Naive B cell (primary cell): ENCODE measurements around the gene SGK1. TPM values are rescaled to one million over a fixed set of nuclear protein-coding genes. Genes with fewer than 3 reads are reported as not detected.
"Not testable (repeated sequence)": the region's sequence is repeated elsewhere in the genome, so short reads cannot be mapped to it uniquely, and the experiment has no call there.

Source experiments
- ATAC-seq, 2 donors: fragments of 150-1000 bp; cut with Tn5 transposase; 2 replicates each; pipeline ENCODE4 v1.10.0; 2021; ENCODE audit warnings: low read depth in 2 of 2, mild to moderate bottlenecking in 2 of 2, moderate library complexity in 2 of 2
- DNase-seq: peaks from one replicate; pipeline ENCODE4 v3.0.0; 2022
- H3K27ac Mint-ChIP-seq, 6 donors: one replicate each; pipeline ENCODE4 v1.8.0; 2020 to 2022; ENCODE audit warnings: mild to moderate bottlenecking in 6 of 6, mixed read lengths in 6 of 6, moderate library complexity in 5 of 6, inconsistent platforms in 2 of 6
- H3K27me3 Mint-ChIP-seq, 3 donors: one replicate each; pipeline ENCODE4 v1.8.0; 2021 to 2022; ENCODE audit warnings: mixed read lengths in 3 of 3, mild to moderate bottlenecking in 1 of 3
- H3K36me3 Mint-ChIP-seq, 2 donors: one replicate each; pipeline ENCODE4 v1.8.0; 2020 to 2022; ENCODE audit warnings: mixed read lengths in 2 of 2, inconsistent platforms in 1 of 2, mild to moderate bottlenecking in 1 of 2
- H3K4me1 Mint-ChIP-seq, 3 donors: one replicate each; pipeline ENCODE4 v1.8.0; 2020 to 2022; ENCODE audit warnings: mixed read lengths in 3 of 3, inconsistent platforms in 1 of 3, mild to moderate bottlenecking in 1 of 3, moderate library complexity in 1 of 3
- H3K4me3 Mint-ChIP-seq, 8 donors: one replicate each; pipeline ENCODE4 v1.8.0; 2020 to 2022; ENCODE audit warnings: mild to moderate bottlenecking in 8 of 8, mixed read lengths in 8 of 8, moderate library complexity in 8 of 8, inconsistent platforms in 2 of 8
- H3K9me3 Mint-ChIP-seq, 7 donors: one replicate each; pipeline ENCODE4 v1.8.0; 2020 to 2022; ENCODE audit warnings: mixed read lengths in 7 of 7, mild to moderate bottlenecking in 5 of 7, inconsistent platforms in 2 of 7, moderate library complexity in 1 of 7
- polyA plus RNA-seq, 6 donors: library from polyadenylated mRNA; unstranded; fragments of 300-500 nt; fragmentation: Illumina TruSeq; gene quantifications; one replicate each; pipeline ENCODE4 v1.2.3, GENCODE V29; 2021; ENCODE audit warnings: low read depth in 6 of 6

The SGK1 gene
- polyA plus RNA-seq, 6 donors from 2014 or later: 6.6 to 59.1 (median 24.3) TPM

DNA sequence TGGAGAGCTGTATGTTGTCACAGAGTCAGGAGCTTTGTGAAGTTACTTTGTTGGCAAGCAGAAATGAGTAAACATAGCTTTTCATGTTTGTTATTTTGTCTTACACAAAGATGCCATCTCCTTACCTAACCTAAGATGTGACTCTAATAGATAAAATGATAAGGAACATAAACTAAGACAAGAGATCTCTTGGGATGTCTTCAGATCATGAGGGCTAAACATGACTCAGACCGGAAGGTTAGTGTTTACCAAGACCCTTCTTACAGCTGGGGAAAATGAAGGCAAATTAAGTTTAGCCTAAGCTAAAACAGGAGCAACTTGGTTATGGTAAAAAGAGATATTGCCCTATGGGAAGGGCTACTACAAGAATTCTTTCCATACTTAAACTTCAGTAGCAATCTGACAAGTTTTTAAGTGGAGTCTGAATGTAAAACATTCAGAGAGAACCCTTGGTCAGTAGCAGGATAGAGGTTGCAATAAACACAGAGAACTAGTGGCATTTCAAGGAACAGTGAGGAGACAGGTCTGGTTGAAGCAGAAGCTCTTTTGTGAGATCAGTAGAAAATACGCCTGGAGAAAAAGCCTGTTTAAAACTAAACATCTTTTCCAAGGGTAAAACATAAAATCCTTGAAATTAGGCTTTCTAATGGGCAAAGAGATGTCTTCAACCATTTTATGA is 29.9 kb downstream of the SGK1 start:
- H3K36me3 Mint-ChIP-seq: no peaks in the 10 kb centered on the region
- no peaks in the 10 kb centered on the region for H3K27me3 Mint-ChIP-seq
- no peak for ATAC-seq
- DNase-seq: no peak
- H3K4me1 Mint-ChIP-seq: peaks cover 9 to 15% (median 14%) of the 10 kb centered on the region in 3 donors
- no peak overlapping the region for H3K4me3 Mint-ChIP-seq
- H3K9me3 Mint-ChIP-seq: peaks cover 0 to 4% (median 0%) of the 10 kb centered on the region in 7 donors
- peak overlapping the region in 1 of 6 donors; percentile 18 for H3K27ac Mint-ChIP-seq

DNA sequence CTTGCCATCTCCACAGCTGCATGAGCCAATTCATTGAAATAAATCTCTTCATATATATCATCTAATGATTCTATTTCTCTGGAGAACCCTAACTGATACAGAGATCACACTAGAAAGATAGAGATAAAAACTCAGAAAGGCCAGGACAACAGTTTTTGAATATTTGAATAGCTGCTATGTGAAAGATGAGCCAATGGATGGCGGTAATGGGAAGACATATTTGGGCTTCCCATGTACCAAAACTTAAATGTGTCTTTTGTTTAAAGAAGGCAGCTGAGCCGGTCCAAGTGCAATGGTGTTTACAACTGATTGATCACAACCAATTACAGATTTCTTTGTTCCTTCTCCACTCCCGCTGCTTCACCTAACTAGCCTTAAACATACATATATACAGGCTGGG is 35.1 kb downstream of the SGK1 start:
- no peak for DNase-seq
- peaks cover 0 to under 1% (median under 1%) of the 10 kb centered on the region in 3 donors for H3K4me1 Mint-ChIP-seq
- peaks cover 0 to 4% (median 0%) of the 10 kb centered on the region in 7 donors for H3K9me3 Mint-ChIP-seq
- no peaks in the 10 kb centered on the region for H3K27me3 Mint-ChIP-seq
- no peak overlapping the region for H3K4me3 Mint-ChIP-seq
- no peaks in the 10 kb centered on the region for H3K36me3 Mint-ChIP-seq
- ATAC-seq: no peak
- peak overlapping the region in 1 of 6 donors; percentile 42 for H3K27ac Mint-ChIP-seq

DNA sequence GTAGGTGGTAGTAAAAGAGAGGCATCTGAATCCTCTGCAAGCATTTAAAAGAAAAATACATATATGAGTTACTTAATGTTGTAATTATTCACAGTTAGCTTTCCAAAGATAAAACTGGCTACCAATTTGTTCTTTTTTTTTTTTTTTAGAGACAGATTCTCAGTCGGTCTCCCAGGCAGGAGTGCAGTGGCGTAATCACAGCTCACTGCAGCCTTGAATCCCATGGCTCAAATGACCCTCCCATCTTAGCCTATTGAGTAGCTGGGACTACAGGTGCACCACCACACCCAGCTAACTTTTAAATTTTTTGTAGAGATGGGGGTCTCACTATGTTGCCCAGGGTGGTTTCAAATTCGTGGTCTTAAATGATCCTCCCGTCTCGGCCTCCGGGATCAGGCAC is 36.5 kb downstream of the SGK1 start:
- no peak for ATAC-seq
- Mint-ChIP-seq H3K36me3 (no peaks in the 10 kb centered on the region), H3K27me3 (no peaks in the 10 kb centered on the region), H3K4me1 (peaks cover 0 to 12% (median 0%) of the 10 kb centered on the region in 3 donors), H3K9me3 (peaks cover 0 to 4% (median 0%) of the 10 kb centered on the region in 7 donors), H3K4me3 (no peak overlapping the region), H3K27ac (peak overlapping the region in 1 of 6 donors; percentile 65)
- no peak for DNase-seq

DNA sequence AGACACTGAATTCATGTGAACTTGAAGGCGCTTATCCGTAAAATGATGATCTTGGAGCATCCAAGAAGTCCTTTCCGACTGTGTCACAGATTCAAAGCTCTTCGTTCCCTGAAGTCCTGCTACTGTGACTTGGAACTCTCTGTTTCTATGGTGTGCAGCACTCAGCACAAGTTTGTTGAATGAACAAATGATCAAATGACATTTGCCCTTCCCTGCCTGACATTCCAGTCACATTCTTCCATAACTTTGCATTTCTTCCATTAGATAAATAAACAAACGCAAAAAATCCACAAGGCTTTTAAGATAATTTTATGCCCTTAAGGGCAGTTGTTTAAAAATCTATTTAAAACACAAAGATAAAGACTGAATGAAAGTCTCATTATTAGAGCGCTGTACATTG is 39.9 kb downstream of the SGK1 start:
- Mint-ChIP-seq H3K4me3 (no peak overlapping the region), H3K4me1 (peaks cover 0 to 17% (median 0%) of the 10 kb centered on the region in 3 donors), H3K36me3 (no peaks in the 10 kb centered on the region), H3K27ac (peak overlapping the region in 1 of 6 donors; percentile 64), H3K27me3 (no peaks in the 10 kb centered on the region), H3K9me3 (no peaks in the 10 kb centered on the region)
- DNase-seq (no peak), ATAC-seq (no peak)

DNA sequence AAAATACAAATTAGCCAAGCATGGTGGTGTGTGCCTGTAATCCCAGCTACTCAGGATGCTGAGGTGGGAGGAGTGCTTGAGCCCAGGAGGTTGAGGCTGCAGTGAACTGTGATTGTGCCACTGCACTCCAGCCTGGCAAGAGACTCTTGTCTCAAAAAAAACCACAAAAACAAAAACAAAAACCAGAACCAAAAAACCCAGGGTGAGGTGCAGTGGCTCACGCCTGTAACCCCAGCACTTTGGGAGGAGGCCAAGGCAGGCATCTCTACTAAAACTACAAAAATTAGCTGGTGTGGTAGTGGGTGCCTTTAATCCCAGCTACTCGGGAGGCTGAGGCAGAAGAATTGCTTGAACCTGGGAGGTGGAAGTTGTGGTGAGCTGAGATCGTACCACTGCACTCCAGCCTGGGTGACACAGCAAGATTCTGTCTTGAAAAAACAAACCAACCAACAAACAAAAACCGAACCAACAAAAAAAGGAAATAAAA is 41.0 kb downstream of the SGK1 start:
- peaks cover 0 to 21% (median 5%) of the 10 kb centered on the region in 3 donors for H3K4me1 Mint-ChIP-seq
- H3K27ac Mint-ChIP-seq: peak overlapping the region in 1 of 6 donors; percentile 43
- not testable (repeated sequence) for DNase-seq, H3K9me3 Mint-ChIP-seq, H3K36me3 Mint-ChIP-seq, H3K27me3 Mint-ChIP-seq, ATAC-seq
- peak overlapping the region in 1 of 8 donors; percentile 15 for H3K4me3 Mint-ChIP-seq

DNA sequence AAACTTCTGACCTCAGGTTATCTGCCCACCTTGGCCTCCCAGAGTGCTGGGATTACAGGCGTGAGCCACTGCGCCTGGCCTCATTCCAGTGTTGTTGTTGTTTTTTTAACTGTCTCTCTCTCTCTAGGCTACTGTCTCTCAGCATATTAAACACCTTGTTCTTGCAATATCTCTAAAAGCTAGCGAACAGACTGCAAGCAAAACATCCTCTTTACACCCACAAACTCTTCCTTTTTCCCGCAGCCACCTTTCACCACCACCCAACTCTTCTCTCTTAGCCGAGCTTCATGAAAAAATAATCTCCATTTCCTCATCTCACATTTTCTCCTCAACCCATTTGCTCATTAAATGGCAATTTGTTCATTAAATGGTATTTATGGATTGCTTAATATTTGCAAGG is 45.5 kb downstream of the SGK1 start:
- DNase-seq (no peak), ATAC-seq (no peak)
- no peak overlapping the region for H3K4me3 Mint-ChIP-seq
- H3K27ac Mint-ChIP-seq: peak overlapping the region in 1 of 6 donors; percentile 4
- H3K27me3 Mint-ChIP-seq: no peaks in the 10 kb centered on the region
- H3K9me3 Mint-ChIP-seq: peaks cover 0 to 4% (median 0%) of the 10 kb centered on the region in 7 donors
- no peaks in the 10 kb centered on the region for H3K36me3 Mint-ChIP-seq
- H3K4me1 Mint-ChIP-seq: peaks cover 0 to 19% (median 8%) of the 10 kb centered on the region in 3 donors

DNA sequence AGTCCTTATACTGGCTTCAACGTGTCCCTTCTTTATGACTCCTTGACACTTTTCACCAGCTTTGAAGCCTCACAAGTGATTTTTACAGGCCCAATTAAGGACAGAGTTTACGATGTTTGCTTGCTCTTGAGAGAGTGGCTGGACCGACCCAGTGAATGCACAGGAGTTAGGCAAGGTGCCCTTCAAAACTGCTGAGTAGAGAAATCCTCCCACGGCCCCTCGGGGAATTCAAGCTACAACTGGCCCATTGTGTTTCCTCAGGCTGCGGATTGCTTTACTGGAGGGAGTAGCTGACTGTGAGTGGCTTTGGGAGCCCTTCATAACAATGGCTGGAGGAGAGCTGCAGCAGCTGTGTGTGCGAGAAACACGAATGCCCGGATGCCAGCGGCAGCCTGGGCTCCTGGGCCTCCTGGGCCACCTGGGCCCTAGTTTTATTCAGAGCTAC is 50.0 kb downstream of the SGK1 start:
- H3K4me3 Mint-ChIP-seq: no peak overlapping the region
- H3K9me3 Mint-ChIP-seq: peaks cover 0 to 4% (median 0%) of the 10 kb centered on the region in 7 donors
- ATAC-seq (no peak), DNase-seq (no peak)
- H3K27ac Mint-ChIP-seq: no peak overlapping the region
- no peaks in the 10 kb centered on the region for H3K27me3 Mint-ChIP-seq
- no peaks in the 10 kb centered on the region for H3K36me3 Mint-ChIP-seq
- peaks cover 0 to 8% (median 4%) of the 10 kb centered on the region in 3 donors for H3K4me1 Mint-ChIP-seq

DNA sequence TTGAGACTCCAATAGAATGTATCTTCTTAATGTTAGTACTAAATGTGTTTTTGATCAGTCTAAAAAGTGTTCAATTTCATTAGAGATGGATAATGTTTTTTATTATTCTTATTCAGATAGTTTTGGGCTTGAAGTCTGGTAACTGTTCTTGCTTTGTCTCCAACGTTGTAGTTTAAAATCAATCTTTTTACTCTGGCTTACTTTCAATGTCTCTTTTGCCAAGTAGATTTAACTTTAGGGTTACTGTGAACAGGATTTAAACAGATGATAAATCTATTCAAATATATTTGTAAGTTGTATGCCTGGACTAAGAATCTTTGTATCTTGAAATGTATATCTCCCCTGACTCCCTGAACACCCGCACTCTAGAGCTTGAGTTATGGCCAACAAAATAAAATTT is 51.1 kb downstream of the SGK1 start:
- DNase-seq: no peak
- Mint-ChIP-seq H3K4me3 (no peak overlapping the region), H3K36me3 (no peaks in the 10 kb centered on the region), H3K27ac (no peak overlapping the region), H3K9me3 (no peaks in the 10 kb centered on the region), H3K27me3 (no peaks in the 10 kb centered on the region), H3K4me1 (peaks cover 0 to 3% (median 0%) of the 10 kb centered on the region in 3 donors)
- no peak for ATAC-seq

DNA sequence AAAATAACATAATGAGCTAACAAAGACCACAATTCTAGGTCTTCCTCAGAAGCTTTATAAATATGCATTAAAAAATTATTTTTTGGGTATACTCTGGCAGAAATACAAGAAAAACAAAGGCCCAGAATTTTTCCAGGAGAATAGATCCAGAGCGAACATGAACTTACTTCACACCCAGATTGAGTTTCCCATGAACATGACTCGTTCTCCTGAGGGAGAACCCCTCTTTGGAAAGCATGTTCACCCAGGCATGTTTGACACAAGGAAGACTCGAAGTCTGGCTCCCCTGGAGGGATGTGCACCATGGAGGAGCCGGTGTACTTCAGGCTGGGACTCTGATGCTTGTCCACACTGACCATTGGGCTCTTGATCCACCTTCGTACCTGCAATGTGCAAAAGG is 56.1 kb downstream of the SGK1 start:
- H3K9me3 Mint-ChIP-seq: no peaks in the 10 kb centered on the region
- no peak overlapping the region for H3K27ac Mint-ChIP-seq
- no peaks in the 10 kb centered on the region for H3K36me3 Mint-ChIP-seq
- no peaks in the 10 kb centered on the region for H3K4me1 Mint-ChIP-seq
- ATAC-seq: no peak
- DNase-seq: no peak
- H3K27me3 Mint-ChIP-seq: no peaks in the 10 kb centered on the region
- no peak overlapping the region for H3K4me3 Mint-ChIP-seq

DNA sequence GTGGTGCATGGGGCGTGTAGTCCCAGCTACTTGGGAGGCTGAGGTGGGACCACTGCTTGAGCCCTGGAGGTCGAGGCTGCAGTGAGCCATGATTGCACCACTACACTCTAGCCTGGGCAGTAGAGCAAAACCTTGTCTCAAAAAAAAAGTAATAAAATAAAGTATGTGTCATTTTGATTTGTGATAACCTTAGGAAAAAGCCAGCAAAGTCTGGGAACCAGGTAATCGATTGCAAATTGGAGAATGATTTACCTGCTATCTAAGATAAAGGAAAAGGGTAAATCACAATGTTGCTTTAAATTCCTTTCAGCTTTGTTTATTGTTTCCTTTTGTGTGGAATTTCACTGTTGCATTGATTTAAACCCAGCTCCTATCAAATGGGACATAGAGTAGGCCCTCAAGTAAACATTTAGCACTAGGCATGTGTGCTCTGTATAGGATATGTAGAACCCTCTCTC is 59.0 kb downstream of the SGK1 start:
- Mint-ChIP-seq H3K27me3 (no peaks in the 10 kb centered on the region), H3K4me1 (no peaks in the 10 kb centered on the region)
- ATAC-seq: no peak

DNA sequence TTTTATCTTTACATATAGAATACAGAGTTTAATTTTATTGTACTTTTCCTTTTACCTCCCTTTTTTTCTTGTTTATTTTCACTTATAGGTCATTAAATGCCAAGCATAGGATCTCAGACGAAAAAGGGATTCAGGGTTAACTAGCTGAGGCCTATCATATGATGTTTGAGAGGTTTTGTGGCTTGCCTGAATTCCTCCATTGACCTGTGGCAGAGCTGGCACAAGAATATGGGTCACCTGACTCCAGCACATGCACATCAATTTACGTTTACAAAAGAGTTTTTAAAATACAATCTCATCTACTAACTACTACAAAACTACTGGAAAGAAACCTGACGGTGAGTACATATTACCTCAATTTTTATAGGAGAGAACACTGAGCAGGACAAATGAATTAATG is 60.4 kb downstream of the SGK1 start:
- Mint-ChIP-seq H3K36me3 (no peaks in the 10 kb centered on the region), H3K27me3 (no peaks in the 10 kb centered on the region), H3K27ac (no peak overlapping the region), H3K4me1 (no peaks in the 10 kb centered on the region), H3K9me3 (no peaks in the 10 kb centered on the region), H3K4me3 (no peak overlapping the region)
- ATAC-seq (no peak), DNase-seq (no peak)

More for the DNA sequence above, 59.0 kb downstream of the SGK1 start:
- Mint-ChIP-seq H3K36me3 (no peaks in the 10 kb centered on the region), H3K9me3 (no peaks in the 10 kb centered on the region), H3K27ac (no peak overlapping the region), H3K4me3 (no peak overlapping the region)
- DNase-seq: no peak

DNA sequence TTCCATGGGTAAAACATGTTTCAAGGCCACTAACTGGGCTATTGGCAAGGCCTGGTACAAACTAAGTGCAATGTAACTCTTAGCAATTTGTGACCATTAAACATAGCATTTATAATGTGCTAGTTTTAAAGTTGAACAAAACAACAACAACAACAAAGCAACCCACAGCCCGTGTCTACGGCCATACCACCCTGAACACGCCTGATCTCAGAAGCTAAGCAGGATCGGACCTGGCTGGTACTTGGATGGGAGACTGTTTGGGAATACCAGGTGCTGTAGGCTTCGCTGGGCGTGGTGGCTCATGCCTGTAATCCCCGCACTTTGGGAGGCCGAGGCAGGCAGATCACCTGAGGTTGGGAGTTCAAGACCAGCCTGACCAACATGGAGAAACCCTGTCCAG is 61.0 kb downstream of the SGK1 start:
- H3K4me1 Mint-ChIP-seq: no peaks in the 10 kb centered on the region
- no peaks in the 10 kb centered on the region for H3K27me3 Mint-ChIP-seq
- no peak overlapping the region for H3K4me3 Mint-ChIP-seq
- no peak for DNase-seq
- no peak for ATAC-seq
- H3K9me3 Mint-ChIP-seq: no peaks in the 10 kb centered on the region
- H3K27ac Mint-ChIP-seq: no peak overlapping the region
- H3K36me3 Mint-ChIP-seq: no peaks in the 10 kb centered on the region

DNA sequence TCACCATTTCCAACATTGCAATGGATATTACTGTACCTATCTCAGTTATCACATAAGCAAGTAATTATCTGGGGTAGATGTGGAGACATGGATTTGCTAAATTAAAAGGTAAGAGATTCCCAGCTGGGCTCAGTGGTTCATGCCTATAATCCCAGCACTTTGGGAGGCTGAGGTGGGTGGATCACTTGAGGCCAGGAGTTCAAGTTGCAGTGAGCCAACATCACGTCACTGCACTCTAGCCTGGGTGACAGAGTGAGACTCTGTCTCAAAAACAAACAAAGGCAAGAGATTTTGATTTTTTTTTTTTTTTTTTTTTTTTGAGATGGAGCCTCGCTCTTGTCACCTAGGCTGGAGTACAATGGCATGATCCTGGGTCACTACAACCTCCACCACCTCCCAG is 62.6 kb downstream of the SGK1 start:
- not testable (repeated sequence) for ATAC-seq, DNase-seq, H3K9me3 Mint-ChIP-seq, H3K27me3 Mint-ChIP-seq, H3K27ac Mint-ChIP-seq, H3K36me3 Mint-ChIP-seq, H3K4me1 Mint-ChIP-seq, H3K4me3 Mint-ChIP-seq

DNA sequence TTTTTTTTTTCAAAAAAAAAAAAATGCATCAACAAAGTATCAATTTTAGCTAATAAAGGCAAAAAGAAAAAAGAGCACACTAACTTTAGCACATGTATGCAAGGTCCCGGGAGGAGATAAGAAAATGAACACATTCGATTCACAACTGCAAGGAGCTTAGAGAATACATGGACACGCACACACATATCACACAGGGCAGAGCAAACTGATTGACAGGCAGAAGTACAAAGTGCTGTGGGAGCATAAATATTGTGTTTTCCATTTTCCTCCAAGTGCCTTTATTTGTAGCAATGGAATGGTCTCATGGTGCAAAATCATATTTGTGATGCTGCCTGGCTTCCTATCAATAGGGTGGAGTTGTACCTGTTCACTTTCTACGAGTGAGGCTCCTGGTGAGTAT is 63.8 kb downstream of the SGK1 start:
- Mint-ChIP-seq H3K9me3 (no peaks in the 10 kb centered on the region), H3K27ac (peak overlapping the region in 2 of 6 donors; percentile 11 to 32), H3K27me3 (no peaks in the 10 kb centered on the region), H3K4me1 (peaks cover 9 to 15% (median 10%) of the 10 kb centered on the region in 3 donors), H3K4me3 (no peak overlapping the region), H3K36me3 (no peaks in the 10 kb centered on the region)
- ATAC-seq (no peak), DNase-seq (no peak)
